NCI-H748 (cell line): ENCODE results near the gene SYCE1.

ENCODE experiments used
- DNase-seq: peaks from one replicate; lab custom pipeline; 2025; ENCODE audit not compliant: unreplicated experiment; lab: John Stamatoyannopoulos, UW

SYCE1 gene

GRCh38 chr10:133516057-133516456 is 49.3 kb downstream of the SYCE1 start:
- DNase-seq, result no peak

GRCh38 chr10:133515471-133515870 is 49.9 kb downstream of the SYCE1 start:
- DNase-seq, result no peak

- DNase-seq, result no peak
Measured at GRCh38 chr10:133511907-133512528, 53.4 kb downstream of the SYCE1 start.

- no peak for DNase-seq
Measured at GRCh38 chr10:133511408-133511807, 54.0 kb downstream of the SYCE1 start.

- no peak for DNase-seq
Measured at GRCh38 chr10:133509700-133510099, 55.7 kb downstream of the SYCE1 start.
